GM19025 (cell line): Measurements from ENCODE around the gene PTPRN2.

Experiments used
- ATAC-seq: cut with Tn5 transposase; IDR thresholded peaks from one replicate; pipeline ENCODE4 v1.9.1; 2021; ENCODE audit warnings: mild to moderate bottlenecking, low read depth, moderate library complexity; ENCODE audit not compliant: unreplicated experiment

The PTPRN2 gene

GRCh38 chr7:158140538-158141220 lies 446.9 kb downstream of the PTPRN2 start:
- ATAC-seq = no peak

GRCh38 chr7:158139499-158139898 lies 448.1 kb downstream of the PTPRN2 start:
- ATAC-seq = no peak

GRCh38 chr7:158138329-158138597 lies 449.4 kb downstream of the PTPRN2 start:
- ATAC-seq = no peak

- ATAC-seq = no peak
Observed at GRCh38 chr7:158137516-158138328, 449.9 kb downstream of the PTPRN2 start.

GRCh38 chr7:158135931-158136330 lies 451.7 kb downstream of the PTPRN2 start:
- ATAC-seq = no peak

- no peak for ATAC-seq
Observed at GRCh38 chr7:158134824-158135223, 452.8 kb downstream of the PTPRN2 start.

- no peak for ATAC-seq
Observed at GRCh38 chr7:158133515-158134271, 453.9 kb downstream of the PTPRN2 start.

- no peak for ATAC-seq
Observed at GRCh38 chr7:158133057-158133456, 454.6 kb downstream of the PTPRN2 start.

GRCh38 chr7:158130023-158130409 lies 457.6 kb downstream of the PTPRN2 start:
- no peak for ATAC-seq

GRCh38 chr7:158129037-158130022 lies 458.3 kb downstream of the PTPRN2 start:
- ATAC-seq = no peak

GRCh38 chr7:158128572-158128971 lies 459.1 kb downstream of the PTPRN2 start:
- ATAC-seq = no peak

- no peak for ATAC-seq
Observed at GRCh38 chr7:158127241-158127640, 460.4 kb downstream of the PTPRN2 start.

- ATAC-seq = no peak
Observed at GRCh38 chr7:158126661-158127060, 461.0 kb downstream of the PTPRN2 start.

GRCh38 chr7:158125721-158126120 lies 461.9 kb downstream of the PTPRN2 start:
- no peak for ATAC-seq

GRCh38 chr7:158125091-158125490 lies 462.5 kb downstream of the PTPRN2 start:
- ATAC-seq = no peak

GRCh38 chr7:158124671-158125079 lies 462.9 kb downstream of the PTPRN2 start:
- no peak for ATAC-seq

- ATAC-seq = no peak
Observed at GRCh38 chr7:158123753-158124152, 463.9 kb downstream of the PTPRN2 start.

- ATAC-seq = no peak
Observed at GRCh38 chr7:158123214-158123613, 464.4 kb downstream of the PTPRN2 start.

- ATAC-seq = no peak
Observed at GRCh38 chr7:158121441-158122045, 466.1 kb downstream of the PTPRN2 start.

GRCh38 chr7:158120716-158121115 lies 466.9 kb downstream of the PTPRN2 start:
- no peak for ATAC-seq
